ENCODE measurements around the gene EDA2R. TPM values are rescaled to one million over a fixed set of nuclear protein-coding genes. Genes with fewer than 3 reads are reported as not detected.

Gene EDA2R
- total RNA-seq, 1 donor from 2014 or later = 2.7 TPM

Small RNA genes within 50 kb of the gene (small RNA-seq; reads per million reads assigned to genes)
- not detected for gene RNU6-394P (ENCODE audit: low replicate concordance)
